GM12864 (cell line): Measurements from ENCODE around the gene CARS2.

Experiments
- DNase-seq: peaks from one replicate; pipeline ENCODE4 v3.0.0-alpha.2; 2011; ENCODE audit warnings: low read depth
- H3K4me3 ChIP-seq: 2 replicates; pipeline ENCODE4 v1.5.1; 2011; ENCODE audit warnings: mild to moderate bottlenecking, low read depth, low read length, control low read depth
- CTCF ChIP-seq: IDR thresholded peaks from 2 replicates; pipeline ENCODE4 v1.5.1; 2011; ENCODE audit warnings: low read depth, mild to moderate bottlenecking, moderate library complexity, low read length, control low read depth, inconsistent platforms; ENCODE audit errors: missing control alignments

CARS2 gene

GRCh38 chr13:110705826-110706569 lies at the start of gene CARS2:
CARS2 (minus strand) TSS chr13:110706116; CDS start chr13:110706093, 23 bp downstream.
- no peak for TF ChIP-seq CTCF
- peak; percentile 83 for DNase-seq
- H3K4me3 ChIP-seq, result peak within 1 kb of the TSS; percentile 88

- TF ChIP-seq CTCF, result no peak
- H3K4me3 ChIP-seq, result no peak overlapping the region
- DNase-seq, result no peak
Observed at GRCh38 chr13:110748271-110748670, 42.4 kb upstream of the CARS2 start.

- H3K4me3 ChIP-seq, result no peak overlapping the region
- no peak for DNase-seq
- no peak for TF ChIP-seq CTCF
Observed at GRCh38 chr13:110746438-110746837, 40.5 kb upstream of the CARS2 start.

- no peak for TF ChIP-seq CTCF
- DNase-seq, result no peak
- H3K4me3 ChIP-seq, result no peak overlapping the region
Observed at GRCh38 chr13:110743687-110744086, 37.8 kb upstream of the CARS2 start.

GRCh38 chr13:110737555-110737954 lies 31.6 kb upstream of the CARS2 start:
- no peak for DNase-seq
- TF ChIP-seq CTCF, result no peak
- no peak overlapping the region for H3K4me3 ChIP-seq

- H3K4me3 ChIP-seq, result no peak overlapping the region
- DNase-seq, result no peak
- no peak for TF ChIP-seq CTCF
Observed at GRCh38 chr13:110734561-110734960, 28.6 kb upstream of the CARS2 start.

- H3K4me3 ChIP-seq, result no peak overlapping the region
- no peak for TF ChIP-seq CTCF
- no peak for DNase-seq
Observed at GRCh38 chr13:110731072-110731471, 25.2 kb upstream of the CARS2 start.
